SKM-1 treated with dmso at 0.1 percent for 144 hours (cell line): Measurements from ENCODE around the gene FGF12.
A peak's percentile ranks its signal among the peaks of the same experiment; 100 is the strongest.

Source experiments
- DNase-seq: peaks from one replicate; lab custom pipeline; 2025; ENCODE audit not compliant: unreplicated experiment; lab: John Stamatoyannopoulos, UW

FGF12 gene

DNA sequence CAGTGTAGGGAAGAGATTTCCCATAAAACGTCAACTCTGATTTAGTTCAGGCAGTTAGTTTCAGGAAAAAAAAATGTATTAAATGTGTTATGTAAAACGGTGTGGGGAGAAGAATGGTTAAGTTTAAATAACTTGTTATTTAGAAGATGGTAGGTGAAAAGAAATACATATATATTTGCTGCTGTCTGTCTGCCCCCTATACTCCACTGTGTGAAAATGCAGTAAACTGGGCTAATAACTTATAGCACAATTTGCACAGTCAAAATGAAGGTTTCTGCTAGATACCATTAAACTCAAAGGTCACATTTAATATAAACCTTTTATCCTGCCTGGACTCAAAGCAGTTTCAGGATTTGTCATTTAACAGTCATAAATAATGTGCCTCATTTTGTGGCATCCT, 515.0 kb downstream of the FGF12 start:
- DNase-seq, result no peak

DNA sequence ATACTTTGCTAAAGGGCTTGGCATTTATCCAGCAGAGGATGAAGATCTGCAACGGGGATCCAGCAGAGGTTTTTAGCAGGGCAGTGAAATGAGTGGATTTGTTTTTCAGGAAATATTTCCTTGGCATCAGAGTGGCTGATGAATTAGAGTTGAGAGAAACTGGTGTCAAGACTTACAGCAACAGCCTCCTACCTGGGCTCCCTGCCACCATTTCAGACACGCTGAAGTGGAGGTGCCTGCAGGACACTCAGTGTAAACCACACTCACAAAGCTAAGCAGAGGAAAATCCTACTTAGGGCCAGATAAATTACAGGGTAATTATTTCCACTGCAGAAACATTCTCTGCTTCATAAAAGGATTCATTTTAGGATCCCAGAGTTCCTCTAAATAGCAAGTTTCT, 519.7 kb downstream of the FGF12 start:
- no peak for DNase-seq

- DNase-seq, result no peak
Observed at GRCh38 chr3:192207239-192207638, 520.1 kb downstream of the FGF12 start.

DNA sequence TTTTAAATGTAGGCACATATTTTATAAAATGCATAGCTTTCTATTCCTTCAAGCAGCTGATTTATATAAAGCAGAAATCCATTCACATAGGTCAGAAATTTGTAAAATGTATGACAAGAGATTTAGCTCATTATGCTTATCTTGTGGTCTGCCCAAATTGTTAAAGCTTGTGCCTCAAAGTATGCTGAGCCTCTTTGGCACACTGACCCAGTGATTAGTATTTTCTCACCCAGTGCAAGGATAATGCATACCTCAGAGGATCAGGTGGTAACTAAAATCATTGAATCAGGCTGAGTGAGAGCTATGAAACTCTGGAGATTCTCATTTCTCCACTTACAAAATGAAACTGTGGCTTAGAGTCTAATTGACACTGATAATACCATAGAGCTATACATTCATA, 533.3 kb downstream of the FGF12 start:
- no peak for DNase-seq

- DNase-seq, result peak; percentile 38
Observed at GRCh38 chr3:192188218-192188835, 539.0 kb downstream of the FGF12 start.

DNA sequence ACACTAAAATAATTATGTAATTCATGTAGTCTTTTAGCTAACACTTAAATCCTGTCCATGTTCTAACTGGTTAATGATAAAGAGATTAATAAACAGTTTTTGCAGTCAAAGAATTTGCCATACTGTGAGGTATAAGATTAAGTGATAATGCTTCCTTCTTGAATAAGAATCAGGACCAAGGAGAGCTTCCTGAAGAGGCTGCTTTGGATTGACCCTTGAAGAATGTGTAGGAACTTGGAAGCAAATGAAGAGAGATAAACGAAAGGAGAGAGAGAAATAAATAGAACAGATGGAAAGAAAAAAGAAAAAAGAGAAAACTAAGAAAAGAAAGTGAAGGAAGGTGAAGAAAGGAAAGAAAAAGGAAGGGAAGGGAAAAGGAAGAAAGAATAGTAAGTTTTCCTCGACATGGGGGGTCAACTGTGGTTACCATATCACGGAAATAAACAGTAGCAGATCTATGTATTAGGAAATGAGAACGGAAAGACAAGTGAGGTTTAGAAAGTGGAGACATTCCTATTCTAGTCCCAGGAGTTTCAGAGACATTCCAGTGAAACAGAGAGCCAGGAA, 539.8 kb downstream of the FGF12 start:
- no peak for DNase-seq

- DNase-seq, result no peak
Observed at GRCh38 chr3:192186498-192186897, 540.8 kb downstream of the FGF12 start.

GRCh38 chr3:192186045-192186444, 541.3 kb downstream of the FGF12 start:
- DNase-seq, result no peak

DNA sequence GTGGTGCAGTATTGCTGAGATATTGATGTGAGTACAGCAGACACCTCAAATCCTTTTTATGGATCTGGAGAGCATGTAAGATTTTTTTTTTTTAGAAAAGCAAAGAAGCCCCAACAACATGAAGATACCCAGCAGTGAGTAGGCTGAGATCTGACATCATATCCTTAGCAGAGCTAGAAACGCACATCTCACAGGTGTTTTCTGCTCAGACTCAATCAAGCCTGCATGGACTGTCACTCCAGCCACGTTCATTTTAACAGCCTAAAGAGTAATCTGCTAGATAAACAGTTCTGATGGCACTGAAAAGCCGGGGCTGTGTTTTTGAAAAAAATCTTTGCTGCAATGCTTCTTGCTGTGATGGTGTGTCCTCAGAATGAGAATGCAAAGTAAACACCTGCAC, 544.2 kb downstream of the FGF12 start:
- no peak for DNase-seq

DNA sequence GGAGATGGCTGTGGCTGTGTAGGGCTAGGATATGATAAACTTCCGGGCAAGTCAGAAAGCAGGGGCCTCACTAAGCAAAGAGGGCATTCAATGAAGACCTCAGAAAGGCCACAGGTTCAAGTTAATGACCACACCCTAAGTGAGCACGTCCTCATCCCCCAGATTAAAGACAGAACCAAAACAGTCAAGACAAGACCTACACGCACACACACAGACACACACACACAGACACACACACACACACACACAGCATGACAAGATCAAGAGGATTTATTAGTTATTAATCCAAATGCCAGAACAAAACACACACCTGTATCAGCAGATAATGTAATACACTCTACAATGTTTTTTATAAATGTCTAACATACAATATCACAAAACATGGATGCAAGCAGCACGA, 546.2 kb downstream of the FGF12 start:
- DNase-seq, result no peak

DNA sequence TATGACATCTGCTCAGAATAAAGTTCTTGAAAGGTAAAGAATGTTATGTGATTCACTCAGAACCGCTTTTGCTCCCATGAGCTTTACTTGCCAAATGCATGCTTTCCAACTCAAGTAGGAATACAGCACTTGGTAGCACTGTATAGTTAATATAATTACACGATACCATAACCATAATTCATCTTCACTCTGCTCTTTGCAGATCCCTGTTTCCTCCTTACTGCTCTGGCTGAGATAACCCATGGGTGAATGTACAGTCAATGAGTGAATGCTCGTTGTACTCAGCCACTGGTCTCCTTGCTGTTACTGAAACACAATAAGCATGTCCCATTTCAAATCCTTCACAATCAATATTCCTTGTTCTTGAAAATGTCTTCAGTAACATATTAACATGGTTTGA, 550.0 kb downstream of the FGF12 start:
- no peak for DNase-seq

DNA sequence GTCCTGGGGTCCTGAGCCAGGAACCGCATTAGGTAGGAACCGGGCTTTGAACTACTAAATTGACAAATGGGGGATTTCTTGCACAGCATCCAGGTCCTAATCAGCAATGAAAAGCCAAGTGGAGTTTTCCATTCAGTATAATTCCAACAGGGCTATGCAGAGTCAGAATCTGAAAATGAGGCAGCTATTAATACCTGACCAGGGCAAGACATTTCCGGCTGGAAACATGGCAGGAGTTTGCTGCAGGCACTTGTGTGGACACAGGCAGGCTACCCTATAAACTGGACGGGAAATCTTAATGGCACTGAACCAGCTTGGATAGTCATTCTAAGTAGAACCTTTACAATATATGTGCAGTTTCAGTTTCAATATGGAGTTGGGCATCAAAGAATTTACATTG, 553.1 kb downstream of the FGF12 start:
- no peak for DNase-seq

GRCh38 chr3:192171213-192171612, 556.1 kb downstream of the FGF12 start:
- DNase-seq, result no peak

DNA sequence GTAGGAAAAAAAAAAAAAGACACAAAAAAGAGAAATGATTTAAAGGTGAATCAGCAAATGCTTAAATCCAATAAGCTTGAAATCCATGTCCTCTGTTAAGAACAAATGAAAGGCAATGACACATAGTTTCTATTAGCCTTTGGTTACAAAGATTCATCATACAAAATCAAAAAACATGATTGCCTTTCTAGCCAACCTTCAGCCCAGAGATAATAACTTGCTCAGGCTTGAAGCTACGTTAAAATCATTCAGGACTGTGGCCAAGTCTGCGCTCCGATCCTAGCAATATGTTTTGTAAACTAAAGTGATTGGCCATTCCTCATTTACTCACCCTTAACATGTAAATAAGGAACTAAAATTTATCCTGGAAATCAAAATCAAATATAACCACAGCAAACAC, 556.7 kb downstream of the FGF12 start:
- DNase-seq, result no peak

- no peak for DNase-seq
Observed at GRCh38 chr3:192170031-192170430, 557.3 kb downstream of the FGF12 start.

DNA sequence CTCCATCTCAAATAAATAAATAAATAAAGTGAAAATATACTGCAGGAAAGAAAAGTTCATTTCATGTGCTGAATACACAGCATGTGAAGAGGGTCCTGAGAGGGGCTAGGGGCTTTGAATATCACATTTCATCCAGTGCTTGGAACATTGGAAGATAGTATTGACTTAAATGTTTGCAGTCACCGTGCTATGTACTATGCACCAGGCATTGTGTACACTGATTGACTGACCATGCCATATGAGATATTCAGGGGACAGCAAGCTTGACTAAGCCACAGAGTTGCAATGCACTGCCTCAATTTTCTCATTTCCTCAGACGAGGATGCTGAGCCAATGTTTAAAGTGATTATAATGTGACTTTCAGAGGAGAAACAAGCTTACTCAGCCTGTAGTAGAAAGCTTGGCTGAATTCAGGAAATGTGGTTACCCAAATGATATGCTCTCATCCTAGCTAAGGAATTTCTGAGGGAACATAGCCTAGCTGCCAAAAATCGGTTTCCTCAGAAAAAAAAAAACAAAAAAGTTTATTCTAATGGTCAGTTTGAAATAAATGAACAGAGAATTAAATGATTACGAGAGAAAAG, 557.9 kb downstream of the FGF12 start:
- no peak for DNase-seq

DNA sequence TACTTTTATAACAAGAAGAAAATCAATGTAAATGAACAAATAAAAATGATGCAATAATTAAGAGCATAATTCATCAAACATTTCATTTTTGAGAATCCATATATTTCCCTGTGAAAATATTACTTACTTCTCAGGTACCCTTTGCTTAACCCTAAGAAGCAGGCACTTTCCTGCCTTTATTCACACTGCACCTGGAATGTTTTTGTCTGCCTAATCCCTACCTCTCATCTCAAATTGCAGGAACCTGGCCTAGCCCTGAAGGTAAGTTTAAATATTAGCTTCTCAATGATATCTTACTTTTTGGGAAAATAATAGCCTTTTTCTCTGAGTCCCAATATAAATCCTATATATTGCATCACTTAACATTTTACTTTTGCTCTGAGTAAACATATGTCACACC, 559.1 kb downstream of the FGF12 start:
- no peak for DNase-seq

DNA sequence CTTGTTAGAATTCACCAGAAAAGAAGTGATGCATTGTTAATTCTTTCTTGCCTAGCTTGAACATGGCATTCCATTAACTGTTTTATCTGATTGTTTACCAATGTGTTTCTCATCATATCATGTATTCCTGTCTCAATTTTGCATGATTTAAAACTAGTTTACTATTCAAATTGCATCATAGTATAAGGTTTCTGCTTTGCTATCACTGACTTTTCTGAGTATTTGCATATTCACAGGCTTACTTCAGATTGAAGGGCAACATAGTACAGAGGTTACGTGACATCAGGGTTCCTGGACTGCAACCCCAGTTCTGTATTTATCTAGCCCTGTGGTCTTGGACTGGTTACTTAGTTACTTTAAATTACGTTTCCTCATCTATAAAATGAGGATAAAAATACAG, 561.8 kb downstream of the FGF12 start:
- no peak for DNase-seq

GRCh38 chr3:192161661-192162060, 565.7 kb downstream of the FGF12 start:
- no peak for DNase-seq

DNA sequence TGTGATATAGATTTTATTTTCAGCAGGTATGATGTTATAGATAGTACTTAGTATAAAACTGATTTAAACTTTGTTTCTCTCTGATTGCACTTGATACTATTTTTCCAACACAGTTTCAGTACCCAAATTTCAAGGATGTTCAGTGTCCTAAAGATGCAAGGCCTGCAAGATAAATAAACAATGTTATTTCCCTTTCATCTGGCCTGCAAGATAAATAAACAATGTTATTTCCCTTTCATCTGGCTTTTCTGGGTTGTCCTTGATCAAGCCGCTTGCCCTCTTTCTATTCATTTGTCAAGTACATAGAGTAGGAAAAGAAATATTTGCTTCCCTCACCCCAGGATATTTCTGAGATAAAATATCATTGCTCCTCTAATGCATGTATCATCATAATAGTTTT, 571.0 kb downstream of the FGF12 start:
- no peak for DNase-seq

GRCh38 chr3:192155194-192155593, 572.1 kb downstream of the FGF12 start:
- DNase-seq, result no peak

GRCh38 chr3:192133271-192133670, 594.1 kb downstream of the FGF12 start:
- no peak for DNase-seq

GRCh38 chr3:192130534-192131132, 596.7 kb downstream of the FGF12 start:
- peak; percentile 32 for DNase-seq
